Mesendoderm (in vitro differentiated cells): ENCODE data around the gene MKKS.

Source experiments
- DNase-seq: peaks from one replicate; pipeline ENCODE4 v3.0.0; 2013
- H2AK5ac ChIP-seq: 2 replicates; pipeline ENCODE4 v1.6.1; 2013; ENCODE audit warnings: low read length, inconsistent platforms
- H2BK120ac ChIP-seq: 2 replicates; pipeline ENCODE4 v1.6.1; 2013; ENCODE audit warnings: low read depth, mild to moderate bottlenecking, low read length, moderate library complexity, mixed read lengths
- H2BK15ac ChIP-seq: replicated peaks from 2 replicates; pipeline ENCODE4 v1.6.1; 2013; ENCODE audit warnings: low read depth, mild to moderate bottlenecking, moderate library complexity
- H2BK5ac ChIP-seq: 2 replicates; pipeline ENCODE4 v1.6.1; 2013; ENCODE audit warnings: low read length, inconsistent platforms
- H3K18ac ChIP-seq: 2 replicates; pipeline ENCODE4 v1.6.1; 2013; ENCODE audit warnings: mild to moderate bottlenecking, low read length, mixed read lengths
- H3K23ac ChIP-seq: one replicate; pipeline ENCODE4 v1.6.1; 2013; ENCODE audit warnings: low read length
- H3K27ac ChIP-seq: 2 replicates; pipeline ENCODE4 v1.5.1; 2013; ENCODE audit warnings: low read depth, mild to moderate bottlenecking, inconsistent platforms, low read length, moderate library complexity
- H3K27me3 ChIP-seq: 2 replicates; pipeline ENCODE4 v1.6.1; 2013; ENCODE audit warnings: low read length, control low read depth, mild to moderate bottlenecking, inconsistent platforms; ENCODE audit not compliant: insufficient read depth, poor library complexity
- H3K36me3 ChIP-seq: 2 replicates; pipeline ENCODE4 v1.6.1; 2013; ENCODE audit warnings: low read length, inconsistent platforms; ENCODE audit not compliant: control insufficient read depth, insufficient read depth
- H3K4ac ChIP-seq: one replicate; pipeline ENCODE4 v1.6.1; 2013; ENCODE audit warnings: low read depth, mild to moderate bottlenecking, low read length, moderate library complexity
- H3K4me1 ChIP-seq: 2 replicates; pipeline ENCODE4 v1.6.1; 2013; ENCODE audit warnings: low read depth, low read length, inconsistent platforms; ENCODE audit not compliant: control insufficient read depth
- H3K4me2 ChIP-seq: 2 replicates; pipeline ENCODE4 v1.6.1; 2013; ENCODE audit warnings: low read length
- H3K4me3 ChIP-seq: 2 replicates; pipeline ENCODE4 v1.5.1; 2013; ENCODE audit warnings: mild to moderate bottlenecking, low read length
- H3K56ac ChIP-seq: one replicate; pipeline ENCODE4 v1.6.1; 2013; ENCODE audit warnings: low read length
- H3K79me1 ChIP-seq: 2 replicates; pipeline ENCODE4 v1.6.1; 2013; ENCODE audit warnings: low read length, inconsistent platforms
- H3K79me2 ChIP-seq: 2 replicates; pipeline ENCODE4 v1.6.1; 2013; ENCODE audit warnings: mild to moderate bottlenecking, low read length; ENCODE audit not compliant: control insufficient read depth, insufficient read depth
- H3K9ac ChIP-seq: 2 replicates; pipeline ENCODE4 v1.6.1; 2013; ENCODE audit warnings: low read length, inconsistent platforms
- H4K5ac ChIP-seq: one replicate; pipeline ENCODE4 v1.6.1; 2013; ENCODE audit warnings: low read length
- H4K8ac ChIP-seq: one replicate; pipeline ENCODE4 v1.6.1; 2013; ENCODE audit warnings: low read depth, mild to moderate bottlenecking, control low read depth, low read length, moderate library complexity
- WGBS: extraction: QIAGEN DNeasy Blood & Tissue Kit; methylation state at CpG from one replicate; pipeline ENCODE4 v1.1.7; 2013; ENCODE audit warnings: low lambda C conversion rate, missing lambda C conversion rate; ENCODE audit not compliant: insufficient coverage; ENCODE audit errors: extremely low coverage; 5-methylcytosine and 5-hydroxymethylcytosine counted together

The MKKS gene

GRCh38 chr20:10370091-10370887 lies 63.7 kb downstream of the MKKS start:
- Histone ChIP-seq H3K9ac (no peak overlapping the region), H4K8ac (no peak overlapping the region), H3K36me3 (no peaks in the 10 kb centered on the region), H3K4me2 (no peak overlapping the region), H3K23ac (no peak overlapping the region), H3K4me3 (no peak overlapping the region), H3K4ac (no peak overlapping the region), H3K27ac (no peak overlapping the region), H2BK5ac (no peak overlapping the region), H2BK120ac (no peak overlapping the region), H2AK5ac (no peak overlapping the region), H2BK15ac (no peak overlapping the region), H3K4me1 (no peaks in the 10 kb centered on the region), H3K27me3 (no peaks in the 10 kb centered on the region), H3K79me2 (no peaks in the 10 kb centered on the region), H3K18ac (no peak overlapping the region), H3K56ac (no peak overlapping the region), H4K5ac (no peak overlapping the region), H3K79me1 (no peaks in the 10 kb centered on the region)
- WGBS, result no CpG with 5 or more reads among the region's 8 CpGs
- DNase-seq, result no peak

DNA sequence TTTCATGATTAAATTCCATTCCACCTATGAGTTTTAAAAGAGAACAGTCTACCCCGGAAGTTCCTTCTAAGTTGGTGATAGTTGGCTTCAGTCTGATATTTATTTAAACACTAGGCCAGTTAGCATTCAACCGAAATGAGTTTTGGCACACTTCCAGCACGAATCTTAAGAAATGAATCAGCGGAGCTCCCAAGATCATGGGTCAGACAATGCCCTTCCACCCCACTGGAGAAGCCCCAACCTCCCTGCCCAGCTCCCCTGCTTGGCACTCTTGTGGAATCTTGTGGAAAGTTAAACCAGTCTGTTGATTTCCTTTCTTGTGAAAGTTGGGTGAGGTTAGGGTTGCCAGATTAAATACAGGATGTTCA lies 64.3 kb downstream of the MKKS start:
- Histone ChIP-seq H3K4me3 (no peak overlapping the region), H3K27ac (no peak overlapping the region), H3K36me3 (no peaks in the 10 kb centered on the region), H3K23ac (no peak overlapping the region), H2BK15ac (no peak overlapping the region), H3K4ac (no peak overlapping the region), H3K56ac (no peak overlapping the region), H3K79me1 (no peaks in the 10 kb centered on the region), H3K18ac (no peak overlapping the region), H2BK5ac (no peak overlapping the region), H2AK5ac (no peak overlapping the region), H3K27me3 (no peaks in the 10 kb centered on the region), H4K5ac (no peak overlapping the region), H4K8ac (no peak overlapping the region), H3K4me2 (no peak overlapping the region), H3K4me1 (no peaks in the 10 kb centered on the region), H2BK120ac (no peak overlapping the region), H3K9ac (no peak overlapping the region), H3K79me2 (no peaks in the 10 kb centered on the region)
- no CpG with 5 or more reads among the region's 4 CpGs for WGBS
- DNase-seq, result no peak

GRCh38 chr20:10368702-10369041 lies 65.3 kb downstream of the MKKS start:
- no CpG with 5 or more reads among the region's 3 CpGs for WGBS
- Histone ChIP-seq H3K4me2 (no peak overlapping the region), H3K56ac (no peak overlapping the region), H2AK5ac (no peak overlapping the region), H3K9ac (no peak overlapping the region), H2BK15ac (no peak overlapping the region), H3K23ac (no peak overlapping the region), H3K4me1 (no peaks in the 10 kb centered on the region), H4K5ac (no peak overlapping the region), H2BK5ac (no peak overlapping the region), H4K8ac (no peak overlapping the region), H3K4me3 (no peak overlapping the region), H3K18ac (no peak overlapping the region), H2BK120ac (no peak overlapping the region), H3K79me1 (no peaks in the 10 kb centered on the region), H3K36me3 (no peaks in the 10 kb centered on the region), H3K27ac (no peak overlapping the region), H3K4ac (no peak overlapping the region), H3K27me3 (no peaks in the 10 kb centered on the region), H3K79me2 (no peaks in the 10 kb centered on the region)
- no peak for DNase-seq

DNA sequence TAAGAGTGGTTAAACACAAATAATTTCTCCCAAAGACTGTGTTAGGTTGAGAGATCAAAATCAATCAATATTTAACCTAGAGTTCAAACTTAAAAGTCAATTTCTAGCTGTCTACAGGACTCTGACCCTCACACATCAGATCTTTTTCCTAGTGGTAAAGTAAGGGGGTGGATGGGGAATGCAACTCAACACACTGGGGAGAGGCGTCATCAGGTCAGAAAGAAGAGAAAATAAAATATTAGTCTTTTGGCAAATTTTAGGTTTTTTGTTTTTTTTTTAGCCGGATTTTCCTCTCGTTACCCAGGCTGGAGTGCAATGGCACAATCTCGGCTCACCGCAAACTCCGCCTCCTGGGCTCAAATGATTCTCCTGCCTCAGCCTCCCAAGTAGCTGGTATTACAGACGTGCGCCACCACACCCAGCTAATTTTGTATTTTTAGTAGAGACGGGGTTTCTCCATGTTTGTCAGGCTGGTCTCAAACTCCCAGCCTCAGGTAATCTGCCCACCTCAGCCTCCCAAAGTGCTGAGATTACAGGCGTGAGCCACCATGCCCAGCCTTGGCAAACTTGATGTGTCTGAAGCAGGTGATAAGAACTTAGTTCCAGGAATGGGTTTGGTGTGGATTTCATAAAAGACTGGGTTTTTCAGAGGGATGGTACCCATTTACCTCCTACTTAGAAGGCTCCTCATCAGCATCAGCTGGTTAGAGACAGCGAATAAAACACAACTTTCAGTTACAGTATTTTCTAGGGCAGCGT lies 65.9 kb downstream of the MKKS start:
- H3K27me3 ChIP-seq, result no peaks in the 10 kb centered on the region
- H3K9ac ChIP-seq, result no peak overlapping the region
- no peak overlapping the region for H3K18ac ChIP-seq
- H2BK15ac ChIP-seq, result no peak overlapping the region
- H3K56ac ChIP-seq, result no peak overlapping the region
- H2AK5ac ChIP-seq, result no peak overlapping the region
- H3K4me2 ChIP-seq, result no peak overlapping the region
- H3K36me3 ChIP-seq, result no peaks in the 10 kb centered on the region
- no peak overlapping the region for H2BK5ac ChIP-seq
- H3K4ac ChIP-seq, result no peak overlapping the region
- no peaks in the 10 kb centered on the region for H3K79me2 ChIP-seq
- no peak overlapping the region for H4K8ac ChIP-seq
- no peak overlapping the region for H3K27ac ChIP-seq
- no peaks in the 10 kb centered on the region for H3K4me1 ChIP-seq
- no peak overlapping the region for H3K23ac ChIP-seq
- no peak overlapping the region for H3K4me3 ChIP-seq
- H3K79me1 ChIP-seq, result no peaks in the 10 kb centered on the region
- H4K5ac ChIP-seq, result no peak overlapping the region
- DNase-seq, result no peak
- no CpG with 5 or more reads among the region's 12 CpGs for whole genome bisulfite sequencing
- H2BK120ac ChIP-seq, result no peak overlapping the region

DNA sequence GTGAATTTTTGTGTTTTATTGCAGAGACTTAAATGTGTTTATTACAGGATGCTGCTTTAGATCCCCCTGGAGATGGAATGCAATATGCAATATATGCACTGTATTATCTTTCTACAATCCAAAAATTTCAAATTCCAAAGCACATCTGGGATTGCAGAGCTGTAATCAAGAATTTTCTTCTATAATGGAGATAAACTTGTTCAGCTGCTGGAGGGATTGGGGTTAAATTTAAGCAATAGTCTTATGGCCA lies 66.4 kb downstream of the MKKS start:
- Histone ChIP-seq H3K79me1 (no peaks in the 10 kb centered on the region), H3K9ac (no peak overlapping the region), H2BK120ac (no peak overlapping the region), H3K27ac (no peak overlapping the region), H4K8ac (no peak overlapping the region), H3K79me2 (no peaks in the 10 kb centered on the region), H3K4me2 (no peak overlapping the region), H3K27me3 (no peaks in the 10 kb centered on the region), H3K36me3 (no peaks in the 10 kb centered on the region), H3K4me3 (no peak overlapping the region), H3K23ac (no peak overlapping the region), H2BK15ac (no peak overlapping the region), H3K4ac (no peak overlapping the region), H3K18ac (no peak overlapping the region), H2AK5ac (no peak overlapping the region), H4K5ac (no peak overlapping the region), H3K56ac (no peak overlapping the region), H3K4me1 (no peaks in the 10 kb centered on the region), H2BK5ac (no peak overlapping the region)
- no peak for DNase-seq
